Stimulated activated CD4-positive, alpha-beta T cell treated with anti-CD3 and anti-CD28 coated beads, Interleukin-4, amount 100 ng/mL, for 24 hours (primary cell): ENCODE measurements around the gene ATP6V0A4.
"Not testable (repeated sequence)": the region's sequence is repeated elsewhere in the genome, so short reads cannot be mapped to it uniquely, and the experiment has no call there.

Experiments used
- DNase-seq: peaks from one replicate; pipeline ENCODE4 v3.0.0-alpha.2; 2020

ATP6V0A4 gene

DNA sequence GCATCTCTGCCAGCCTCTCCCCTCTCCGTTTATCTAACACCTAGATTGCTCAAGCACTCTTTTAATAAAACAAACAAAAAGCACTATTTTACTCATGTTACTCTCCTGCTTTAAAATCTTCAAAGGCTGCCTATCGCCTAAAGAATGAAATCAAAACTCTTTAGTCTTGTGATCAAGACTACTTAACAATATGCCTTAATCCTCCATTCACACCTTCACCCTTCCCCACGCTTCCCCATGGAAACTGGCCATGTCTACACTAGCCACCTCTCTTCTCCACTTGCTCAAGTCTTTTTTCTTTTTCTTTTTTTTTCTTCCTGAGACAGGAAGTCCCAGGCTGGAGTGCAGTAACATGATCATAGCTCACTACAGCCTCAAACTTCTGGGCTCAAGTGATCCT is 48.0 kb downstream of the ATP6V0A4 start:
- DNase-seq, result no peak

DNA sequence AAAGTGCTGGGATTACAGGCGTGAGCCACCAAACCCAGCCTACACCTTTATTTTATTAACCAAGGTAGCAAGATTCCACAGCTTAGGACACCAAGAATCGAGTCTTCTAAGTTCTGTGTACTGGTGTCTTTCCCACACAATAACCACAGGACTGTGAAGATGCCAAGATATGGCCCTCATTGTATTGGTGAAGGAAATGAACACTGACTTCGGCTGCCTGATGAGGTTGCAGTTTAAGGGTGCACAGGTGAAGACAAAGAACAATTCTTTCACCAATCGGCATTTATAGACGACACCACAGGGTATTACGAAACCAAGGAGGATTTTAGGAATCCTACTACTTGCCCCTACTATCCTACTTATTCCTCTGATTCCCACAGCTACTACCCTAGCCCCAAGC is 49.3 kb downstream of the ATP6V0A4 start:
- no peak for DNase-seq

DNA sequence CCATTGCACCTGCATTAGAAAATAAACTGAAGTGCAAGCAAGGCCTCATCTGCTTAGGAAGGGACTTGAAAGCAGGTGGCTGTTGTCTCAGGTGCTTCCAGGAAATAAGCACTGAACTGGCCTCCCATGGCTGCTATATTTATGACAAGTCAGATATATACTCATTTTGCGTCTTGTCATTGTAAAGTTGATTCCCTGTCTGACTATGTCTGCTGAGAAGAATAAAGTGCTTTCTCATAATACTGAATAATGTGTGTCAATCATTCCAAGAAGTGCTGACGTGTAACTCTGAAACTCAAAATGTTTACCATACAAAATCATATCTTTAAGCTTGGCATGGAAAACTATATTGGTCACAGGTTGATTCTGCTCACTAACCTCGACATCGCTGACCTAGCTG is 51.9 kb downstream of the ATP6V0A4 start:
- no peak for DNase-seq

DNA sequence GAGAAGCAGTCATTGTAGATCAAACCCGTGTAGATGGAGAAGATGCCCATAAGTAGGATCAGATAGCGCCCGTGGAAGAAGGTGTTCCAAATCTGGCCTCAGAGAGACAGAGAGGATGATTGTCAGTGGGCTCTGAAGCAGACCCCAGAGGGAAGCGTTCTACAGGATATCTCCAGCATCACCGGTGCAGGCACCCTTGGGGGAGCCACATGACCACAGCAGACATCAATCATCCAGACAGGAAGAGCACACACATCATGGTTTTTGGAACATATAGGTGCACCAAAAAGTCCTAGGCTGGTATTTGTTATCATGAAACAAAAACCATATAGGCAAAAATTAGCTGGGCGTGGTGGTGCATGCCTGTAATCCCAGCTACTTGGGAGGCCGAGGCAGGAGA is 52.8 kb downstream of the ATP6V0A4 start:
- DNase-seq, result no peak

DNA sequence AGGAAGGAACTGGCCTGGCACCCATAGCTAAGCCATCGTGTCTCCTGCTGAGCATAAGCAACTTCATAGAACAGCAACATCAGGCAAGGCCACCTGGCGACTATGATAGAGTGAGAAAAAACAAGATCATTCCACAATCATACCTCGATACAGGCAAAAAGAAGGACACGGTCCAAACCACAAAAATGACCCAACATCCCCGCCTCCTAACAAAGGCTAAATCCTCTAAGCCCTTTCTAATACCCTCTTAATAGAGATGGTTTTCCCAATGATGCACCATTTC is 56.6 kb downstream of the ATP6V0A4 start:
- no peak for DNase-seq

DNA sequence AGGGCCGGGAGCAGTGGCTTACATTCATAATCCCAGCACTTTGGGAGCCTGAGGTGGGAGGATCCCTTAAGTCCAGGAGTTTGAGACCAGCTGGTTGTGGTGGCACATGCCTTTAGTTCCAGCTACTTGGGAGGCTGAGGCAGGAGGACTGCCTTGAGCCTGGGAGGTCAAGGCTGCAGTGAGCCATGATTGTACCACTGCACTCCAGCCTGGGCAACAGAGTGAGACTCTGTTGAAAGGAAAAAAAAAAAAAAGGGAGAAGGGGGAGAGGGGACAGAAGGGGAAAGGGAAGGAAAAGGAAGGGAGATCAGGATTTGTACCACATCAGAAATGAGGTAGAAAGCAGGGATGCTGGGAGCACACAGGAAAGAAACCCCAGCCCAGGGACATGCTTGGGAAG is 58.1 kb downstream of the ATP6V0A4 start:
- DNase-seq, result no peak

DNA sequence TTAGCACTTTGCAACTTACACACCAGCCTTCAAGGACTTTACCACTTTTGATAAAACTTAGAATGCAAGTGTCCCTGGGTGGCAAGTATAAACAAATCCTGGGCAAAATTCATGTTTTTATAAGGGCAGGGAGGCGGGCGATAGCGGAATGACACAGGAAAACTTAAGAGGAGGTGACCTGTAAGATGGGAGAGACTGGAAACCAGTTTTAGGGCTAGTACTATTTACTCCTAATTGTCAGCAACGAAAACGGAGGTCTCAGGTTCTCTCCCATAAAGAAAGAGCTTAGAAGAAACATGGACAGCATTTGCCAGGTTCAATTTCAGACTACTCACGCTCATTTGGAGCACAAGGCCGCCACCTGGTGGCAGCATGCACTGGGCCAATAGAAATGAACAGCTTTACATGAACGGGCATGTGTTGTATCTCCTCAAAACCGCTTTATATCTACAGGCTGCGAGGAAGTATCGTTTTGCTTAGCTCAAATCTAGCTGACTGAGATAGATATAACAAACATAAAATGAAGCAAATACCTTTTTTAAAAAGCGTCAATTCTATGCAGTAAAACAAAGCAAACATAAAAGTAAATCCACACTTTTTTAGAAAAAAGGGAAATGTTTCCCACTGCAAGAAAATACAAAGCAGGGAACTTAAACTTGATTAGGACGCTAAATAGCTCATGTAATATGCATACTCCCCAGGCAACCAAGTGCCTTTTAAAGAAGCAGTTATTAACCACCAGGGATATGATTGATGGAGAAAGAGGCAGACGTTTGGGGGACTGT is 59.3 kb downstream of the ATP6V0A4 start:
- peak; percentile 82 for DNase-seq

DNA sequence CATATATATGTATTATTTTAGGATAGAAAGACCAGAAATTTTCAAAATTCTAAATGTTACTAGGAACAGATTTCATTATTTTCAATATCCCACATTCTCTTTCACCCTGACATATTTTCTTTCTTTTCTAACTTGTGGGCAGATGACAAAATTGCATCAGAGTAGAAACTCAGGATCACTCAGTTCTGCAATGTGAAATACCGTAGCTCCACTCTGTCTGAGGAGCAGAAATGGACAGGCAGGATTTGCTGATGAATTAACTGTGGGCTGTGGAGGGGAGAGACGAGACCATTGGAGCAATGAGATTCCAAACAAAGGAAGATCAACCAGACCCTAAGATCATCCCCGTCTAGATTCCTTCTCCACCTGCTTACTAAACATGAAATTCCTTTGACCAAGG is 59.9 kb downstream of the ATP6V0A4 start:
- no peak for DNase-seq

DNA sequence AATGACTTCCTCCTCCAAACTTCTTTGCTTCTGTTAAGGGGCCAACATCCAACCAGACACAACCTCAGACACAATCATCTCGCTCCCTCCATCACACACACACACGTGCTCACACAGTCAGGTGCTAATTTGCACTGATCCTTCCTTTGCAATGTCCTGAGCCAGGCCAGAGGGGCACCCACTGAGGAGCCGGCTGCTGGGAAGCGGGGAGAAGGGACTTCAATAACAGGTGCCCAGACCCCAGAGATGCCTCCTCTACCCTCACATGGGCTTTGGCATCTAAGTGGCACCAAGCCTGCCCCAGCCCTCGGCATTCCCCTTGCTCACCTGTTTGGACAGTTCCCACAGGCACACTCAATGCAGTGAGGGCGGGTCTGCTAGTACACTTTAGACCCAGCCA is 62.6 kb downstream of the ATP6V0A4 start:
- DNase-seq, result no peak

DNA sequence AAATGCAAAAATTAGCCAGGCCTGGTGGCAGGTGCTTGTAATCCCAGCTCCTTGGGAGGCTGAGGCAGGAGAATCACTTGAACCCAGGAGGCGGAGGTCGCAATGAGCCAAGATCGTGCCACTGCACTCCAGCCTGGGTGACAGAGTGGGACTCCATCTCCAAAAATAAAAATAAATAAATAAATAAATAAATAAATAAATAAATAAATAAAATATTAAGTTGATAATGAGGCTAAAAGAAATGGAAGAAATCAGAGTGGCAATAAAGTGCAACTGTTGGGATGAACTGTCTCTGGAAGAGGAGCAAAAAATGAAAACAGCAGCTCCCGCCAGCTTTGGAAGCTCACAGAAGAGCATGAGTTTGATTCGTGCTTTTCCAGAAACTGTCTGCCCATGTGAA is 66.3 kb downstream of the ATP6V0A4 start:
- not testable (repeated sequence) for DNase-seq

DNA sequence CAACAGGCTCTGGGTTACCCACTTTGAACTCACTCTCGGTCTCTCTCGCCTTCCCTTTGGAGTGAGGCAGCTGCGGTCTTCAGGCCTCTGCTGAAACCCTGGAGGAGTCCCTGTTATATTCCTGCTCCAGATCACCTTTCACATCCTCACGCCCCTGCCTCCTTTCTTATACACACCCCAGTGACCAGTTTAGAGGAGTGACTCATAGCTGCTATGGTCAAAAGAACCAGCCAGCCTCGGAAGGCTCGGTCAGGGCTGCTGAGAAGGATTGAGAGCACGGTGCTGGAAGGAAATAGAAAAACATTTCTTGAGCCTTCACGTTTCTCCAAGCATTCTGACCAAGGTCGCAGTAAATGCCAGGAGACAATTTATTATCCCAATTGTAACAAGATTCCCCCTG is 68.6 kb downstream of the ATP6V0A4 start:
- no peak for DNase-seq

DNA sequence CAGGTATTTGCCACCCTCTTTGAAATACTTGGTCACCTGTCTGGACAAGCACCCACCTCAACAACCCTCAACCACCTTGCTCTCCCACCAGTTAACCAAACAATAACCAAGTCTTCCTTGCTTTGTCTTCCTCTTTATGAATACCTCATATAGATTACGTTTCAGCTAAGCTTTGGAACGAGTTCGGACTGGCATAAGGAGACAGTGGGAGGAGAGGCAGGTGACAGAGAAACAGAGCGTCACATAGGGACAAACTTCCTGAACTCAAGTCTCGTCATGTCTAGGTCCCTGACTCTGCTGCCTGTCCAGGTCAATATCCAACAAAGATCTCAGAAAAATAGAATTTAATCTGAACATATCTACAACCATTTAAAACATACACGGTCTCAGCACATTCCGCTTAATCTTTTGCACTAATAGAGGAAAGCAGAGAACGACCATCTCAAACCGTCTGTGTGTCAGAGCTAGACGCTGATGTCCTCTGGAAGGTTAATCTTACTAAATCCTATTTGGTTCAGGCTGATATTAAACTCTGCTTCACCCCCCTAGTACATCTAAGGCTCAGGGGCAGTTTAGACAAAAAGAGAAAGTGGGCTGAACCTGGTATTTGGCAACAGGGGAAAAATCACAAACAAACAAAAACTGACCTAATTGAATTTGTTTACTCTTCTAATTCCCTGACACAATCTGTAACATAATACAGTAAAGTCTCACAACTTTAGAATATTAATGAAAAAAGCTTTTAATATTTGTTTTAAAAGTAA is 70.5 kb downstream of the ATP6V0A4 start:
- no peak for DNase-seq

DNA sequence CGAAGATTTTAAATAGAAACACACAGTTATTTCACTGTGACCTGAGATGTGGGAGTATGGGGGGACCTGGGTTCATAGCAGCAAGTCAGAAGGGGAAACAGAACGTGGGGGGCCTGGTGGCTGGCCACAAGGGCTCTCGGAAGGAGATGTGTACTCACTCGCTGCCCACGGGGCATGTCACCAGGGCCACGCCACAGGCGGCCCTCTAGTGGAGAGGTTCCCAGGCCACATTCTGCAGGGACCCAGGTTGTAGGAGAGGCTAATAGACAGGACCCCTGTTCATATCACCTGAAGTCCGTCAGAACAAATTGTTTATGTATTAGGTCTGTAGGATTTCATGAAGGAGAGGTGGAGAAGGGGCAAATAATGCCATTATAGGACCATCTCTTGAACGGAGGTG is 71.7 kb downstream of the ATP6V0A4 start:
- no peak for DNase-seq

DNA sequence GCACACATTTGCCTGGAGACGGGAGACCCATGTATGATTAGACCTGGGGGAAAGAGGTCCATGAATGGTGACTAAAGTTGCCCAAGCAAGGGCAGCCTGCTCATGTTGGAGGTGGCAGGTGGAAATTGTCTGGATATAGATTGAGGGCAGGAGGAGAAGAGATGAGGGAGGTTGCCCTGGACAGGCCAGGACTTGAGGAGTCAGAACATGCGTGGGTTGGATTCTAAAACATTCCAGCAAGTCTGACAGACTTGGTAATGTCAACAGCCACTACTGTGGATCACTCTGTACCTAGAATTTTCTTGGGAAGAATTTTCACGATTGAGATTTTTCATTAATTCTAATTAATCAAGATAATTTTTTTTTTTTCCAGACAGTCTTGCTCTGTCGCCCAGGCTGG is 77.7 kb downstream of the ATP6V0A4 start:
- DNase-seq, result no peak

DNA sequence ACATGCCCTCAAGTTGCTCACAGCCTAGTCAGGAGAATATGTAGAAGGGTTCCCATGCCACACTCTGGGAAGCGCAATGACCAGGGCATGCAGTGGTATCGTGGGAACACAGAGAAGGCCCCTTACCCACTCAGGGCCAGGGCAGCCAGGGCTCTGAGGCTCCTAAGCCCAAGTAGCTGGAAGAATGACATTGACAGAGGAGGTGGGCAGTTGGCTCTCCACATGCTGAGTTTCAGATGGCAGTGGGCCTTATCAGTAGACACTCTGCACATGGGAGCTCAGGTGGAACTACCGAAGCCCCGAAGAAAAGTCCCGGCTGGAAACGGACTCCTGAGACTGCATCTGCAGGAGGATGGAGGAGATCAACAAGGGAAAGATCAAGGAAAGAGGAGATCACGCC is 81.1 kb downstream of the ATP6V0A4 start:
- no peak for DNase-seq

DNA sequence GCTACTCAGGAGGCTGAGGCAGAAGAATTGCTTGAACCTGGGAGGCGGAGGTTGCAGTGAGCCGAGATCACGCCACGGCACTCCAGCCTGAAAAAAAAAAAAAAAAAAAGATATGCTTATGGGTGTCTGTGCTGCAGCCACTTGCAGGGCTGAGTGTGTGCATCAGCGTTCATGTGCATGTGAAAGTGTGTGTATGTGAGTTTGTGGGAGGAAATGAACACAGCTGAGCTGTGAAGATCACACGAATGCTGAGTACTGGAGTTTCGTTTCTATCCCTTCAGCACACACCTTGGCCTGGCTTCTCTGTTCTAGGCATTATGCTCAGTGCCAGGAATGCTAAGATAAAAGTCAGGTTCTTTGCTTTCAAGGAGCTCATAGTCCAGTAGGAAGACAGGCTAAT is 84.8 kb downstream of the ATP6V0A4 start:
- DNase-seq, result no peak

DNA sequence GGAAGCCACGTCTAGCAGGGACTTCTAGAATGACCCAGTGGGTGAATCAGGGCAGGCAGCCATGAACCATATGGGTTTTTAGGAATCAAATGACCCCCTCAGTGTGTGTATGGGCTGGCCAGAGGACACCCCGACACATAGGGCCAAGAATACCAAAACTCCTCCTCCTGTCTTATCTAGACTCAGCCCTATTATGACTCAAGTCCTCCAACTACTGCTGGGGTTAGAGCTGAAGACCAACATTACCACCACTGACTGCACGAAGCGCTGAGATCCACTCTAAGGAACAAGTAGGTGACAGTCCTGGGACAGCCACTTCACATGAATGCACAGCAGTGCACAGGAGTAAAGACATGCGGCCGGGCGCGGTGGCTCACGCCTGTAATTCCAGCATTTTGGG is 85.3 kb downstream of the ATP6V0A4 start:
- DNase-seq, result no peak

DNA sequence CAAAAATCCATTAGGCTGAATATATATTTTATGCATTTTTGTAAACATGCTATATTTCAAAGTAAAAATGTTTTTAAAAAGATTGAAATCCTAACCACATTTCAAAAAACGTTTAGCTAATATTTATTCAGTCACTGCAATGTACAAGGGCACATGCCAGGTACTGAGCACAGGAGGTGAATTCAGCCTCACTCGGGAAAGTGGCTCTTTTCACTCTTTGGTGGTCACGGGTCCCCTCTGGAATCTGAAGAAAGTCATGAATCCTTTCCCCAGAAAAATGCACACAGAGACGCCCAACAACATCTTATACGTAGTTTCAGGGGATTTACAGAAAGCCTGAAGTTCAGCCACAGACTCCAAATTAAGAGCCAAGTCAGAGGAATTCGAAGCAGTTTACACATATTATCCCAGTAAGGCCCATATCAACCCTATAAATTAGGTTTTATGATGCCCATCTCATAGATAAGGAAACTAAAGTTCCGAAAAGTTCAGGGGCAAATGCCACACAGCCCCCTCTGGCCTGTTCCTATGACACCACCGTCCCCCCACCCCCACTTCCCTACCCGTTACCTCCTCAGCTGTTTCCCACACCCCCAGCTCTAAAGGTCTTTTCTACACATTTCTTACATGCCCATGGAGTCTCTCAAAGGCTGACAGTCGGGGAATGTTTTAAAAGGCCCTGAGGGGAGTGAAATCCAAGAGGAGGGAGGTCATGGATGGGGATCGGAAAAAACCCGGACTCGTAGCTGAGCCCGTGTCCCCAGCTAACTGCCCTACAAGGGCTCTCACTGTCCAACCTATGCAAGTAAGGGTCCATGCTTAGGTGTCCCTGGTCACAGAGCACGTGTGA is 87.2 kb downstream of the ATP6V0A4 start:
- DNase-seq, result no peak

DNA sequence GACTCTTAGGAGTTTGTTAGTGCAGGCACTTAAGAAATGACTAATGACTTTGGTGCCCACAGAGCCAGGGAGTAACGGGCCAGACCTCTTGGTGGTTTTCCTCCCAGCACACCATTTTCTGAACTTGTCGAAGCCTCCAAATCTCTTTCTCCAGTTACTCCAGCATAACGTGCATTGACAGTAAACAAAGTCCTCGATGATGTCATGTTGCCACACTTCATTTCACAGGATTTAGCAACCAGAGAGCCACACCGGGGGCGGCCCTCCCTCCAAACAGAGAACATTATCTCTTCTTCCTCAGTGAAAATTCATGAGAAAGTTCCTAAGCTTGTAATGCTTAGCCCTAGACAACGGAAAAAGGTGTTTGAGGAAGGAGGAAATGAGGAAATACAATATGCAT is 92.8 kb downstream of the ATP6V0A4 start:
- DNase-seq, result no peak

DNA sequence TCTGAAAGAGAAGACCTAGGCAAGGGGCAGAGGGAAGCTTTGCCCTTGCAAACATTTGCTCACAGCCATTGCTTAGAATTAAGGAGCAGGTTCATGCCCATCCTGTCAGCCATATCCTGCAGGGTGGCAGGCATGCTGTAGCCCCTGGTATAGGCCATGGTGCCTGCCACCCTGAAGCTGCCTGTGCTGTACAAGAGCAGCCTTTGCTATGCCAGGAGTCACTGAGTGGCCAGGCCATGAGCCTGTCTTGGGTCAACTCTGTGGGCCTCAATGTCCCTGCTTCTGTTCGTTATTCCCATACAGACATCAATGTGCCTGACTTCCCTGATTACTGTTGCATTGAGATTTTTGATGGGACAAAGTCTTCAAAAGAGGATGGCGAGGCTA is 96.5 kb downstream of the ATP6V0A4 start:
- DNase-seq, result no peak

DNA sequence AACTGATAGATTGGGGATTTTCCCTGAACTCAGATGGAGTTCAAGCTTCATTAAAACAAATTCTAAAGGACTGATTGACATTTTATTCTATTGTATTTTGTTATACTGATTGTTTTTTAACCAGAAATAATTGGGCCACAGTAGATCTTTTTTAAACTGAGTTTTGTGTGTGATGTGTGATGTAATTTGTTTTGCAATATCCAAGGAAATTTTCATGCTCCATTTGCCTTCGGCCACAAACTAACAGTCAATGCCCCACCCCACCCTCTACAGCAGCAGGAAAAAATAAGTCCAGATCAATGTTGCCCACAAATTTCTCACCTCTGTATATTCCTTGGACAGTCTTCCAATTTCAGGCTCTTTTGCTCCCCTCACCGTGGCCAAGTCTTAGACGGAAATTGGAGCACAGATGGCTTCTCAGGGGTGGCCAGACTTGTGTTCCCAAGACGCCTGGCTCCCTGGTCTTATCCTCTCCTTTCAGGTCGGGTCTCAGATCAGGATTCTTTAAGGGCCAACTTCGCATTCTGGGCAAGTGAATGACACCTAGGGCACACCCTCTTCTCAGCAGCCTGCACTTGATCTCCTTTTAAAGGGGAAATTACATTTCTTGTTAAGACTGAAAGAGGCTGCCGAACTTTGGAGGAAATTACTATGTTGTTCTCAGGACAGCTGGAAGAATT is 97.0 kb downstream of the ATP6V0A4 start, which contains the start of gene SVOPL:
SVOPL (minus strand) TSS at position 506 of the 680 bp plus-strand sequence. CDS start 22,317 bp downstream, outside the sequence.
- no peak for DNase-seq

DNA sequence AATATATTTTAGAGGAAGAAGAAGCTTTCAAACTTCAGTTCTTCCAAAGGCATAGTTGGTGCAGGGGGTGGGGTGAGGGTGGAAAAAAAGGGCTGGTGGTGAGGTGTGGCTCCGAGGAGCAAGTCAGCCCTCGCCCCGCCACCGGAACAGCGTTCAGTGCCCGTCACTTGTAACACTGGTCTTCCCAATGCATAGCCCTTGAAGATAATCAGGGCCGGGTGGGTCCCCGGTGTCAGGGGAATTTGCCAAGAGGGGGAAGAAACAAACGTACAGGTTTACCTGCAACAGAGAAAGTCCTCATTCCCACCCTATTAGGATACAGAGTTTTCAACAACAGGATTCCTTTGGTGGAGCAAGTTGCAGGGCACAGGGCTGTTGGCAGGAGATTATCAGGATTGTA is 98.3 kb downstream of the ATP6V0A4 start:
- DNase-seq, result no peak

DNA sequence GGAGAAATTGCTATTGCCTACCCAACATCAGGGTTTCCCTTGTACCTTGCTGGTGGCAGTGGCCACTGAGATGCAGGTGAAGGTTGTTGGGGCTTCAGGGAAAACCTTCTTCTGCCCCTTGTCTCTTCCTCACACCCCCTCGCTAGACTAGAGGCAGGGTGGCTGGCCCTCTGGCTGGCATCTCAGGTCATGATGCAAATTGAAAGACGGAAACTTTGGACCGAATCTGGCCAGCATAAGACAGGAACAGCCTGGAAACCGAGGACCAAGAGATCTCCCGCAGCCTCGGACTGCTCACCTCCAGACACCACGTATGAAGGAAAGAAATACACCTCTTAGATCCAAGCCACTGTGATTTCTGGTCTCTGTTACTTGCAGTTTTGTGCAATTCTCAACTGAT is 99.7 kb downstream of the ATP6V0A4 start:
- DNase-seq, result no peak
